ENCODE results near the gene SGCD. TPM values are rescaled to one million over a fixed set of nuclear protein-coding genes. Genes with fewer than 3 reads are reported as not detected.

Gene SGCD
- total and polyA plus RNA-seq, 12 donors = 1.0 to 30.4 (median 9.4) TPM

- intact Hi-C loops (cut with DNase I) = no loop called here
- Histone ChIP-seq H3K27me3 (no peaks in the 10 kb centered on the region), H3K4me3 (no peak overlapping the region), H3K27ac (no peak overlapping the region), H3K9me3 (replicated peaks in 1 of 3) (no peaks in the 10 kb centered on the region), H3K36me3 (replicated peaks in 1 of 2) (no peaks in the 10 kb centered on the region), H3K4me1 (replicated peaks in 1 of 2) (no peaks in the 10 kb centered on the region)
- TF ChIP-seq POLR2A (IDR thresholded peaks at IDR 0.05) (no peak), CTCF (IDR thresholded peaks at IDR 0.05) (no peak)
- DNase-seq = no peak
- 77 to 78% (median 77%) methylated on average over 2 of the region's 2 CpGs for WGBS, 4 donors
Measured at GRCh38 chr5:156560002-156560401, 233.0 kb downstream of the SGCD start.

GRCh38 chr5:156561651-156562050, 234.7 kb downstream of the SGCD start:
- H3K4me3 ChIP-seq = no peak overlapping the region
- WGBS, 4 donors = 87 to 98% (median 93%) methylated on average over 1 of the region's 1 CpG
- DNase-seq = no peak
- no peak overlapping the region for H3K27ac ChIP-seq
- intact Hi-C loops (cut with DNase I) = no loop called here
- H3K27me3 ChIP-seq = no peaks in the 10 kb centered on the region
- no peaks in the 10 kb centered on the region for H3K4me1 ChIP-seq (replicated peaks in 1 of 2)
- TF ChIP-seq CTCF (IDR thresholded peaks at IDR 0.05) (no peak), POLR2A (IDR thresholded peaks at IDR 0.05) (no peak)
- H3K9me3 ChIP-seq (replicated peaks in 1 of 3) = no peaks in the 10 kb centered on the region
- no peaks in the 10 kb centered on the region for H3K36me3 ChIP-seq (replicated peaks in 1 of 2)

- DNase-seq = no peak
- no peaks in the 10 kb centered on the region for H3K27me3 ChIP-seq
- no peaks in the 10 kb centered on the region for H3K36me3 ChIP-seq (replicated peaks in 1 of 2)
- no peak overlapping the region for H3K27ac ChIP-seq
- H3K4me3 ChIP-seq = no peak overlapping the region
- H3K4me1 ChIP-seq (replicated peaks in 1 of 2) = no peaks in the 10 kb centered on the region
- TF ChIP-seq POLR2A (IDR thresholded peaks at IDR 0.05) = no peak
- no peak for TF ChIP-seq CTCF (IDR thresholded peaks at IDR 0.05)
- no peaks in the 10 kb centered on the region for H3K9me3 ChIP-seq (replicated peaks in 1 of 3)
- intact Hi-C loops (cut with DNase I) = no loop called here
Measured at GRCh38 chr5:156570615-156571014, 243.7 kb downstream of the SGCD start.

- Histone ChIP-seq H3K4me1 (replicated peaks in 1 of 2) (no peaks in the 10 kb centered on the region), H3K4me3 (no peak overlapping the region), H3K27me3 (no peaks in the 10 kb centered on the region), H3K36me3 (replicated peaks in 1 of 2) (no peaks in the 10 kb centered on the region), H3K9me3 (replicated peaks in 1 of 3) (no peaks in the 10 kb centered on the region), H3K27ac (no peak overlapping the region)
- no peak for DNase-seq
- 87 to 94% (median 90%) methylated on average over 2 to 3 of the region's 3 CpGs for WGBS, 4 donors
- no peak for TF ChIP-seq CTCF (IDR thresholded peaks at IDR 0.05)
- TF ChIP-seq POLR2A (IDR thresholded peaks at IDR 0.05) = no peak
- intact Hi-C loops (cut with DNase I) = no loop called here
Measured at GRCh38 chr5:156581725-156582124, 254.8 kb downstream of the SGCD start.
